ENCODE measurements around the gene ZNF180. TPM values are rescaled to one million over a fixed set of nuclear protein-coding genes. Genes with fewer than 3 reads are reported as not detected.

Gene ZNF180
- total RNA-seq, 4 donors from 2014 or later: 2.6 to 23.4 (median 11.2) TPM

DNA sequence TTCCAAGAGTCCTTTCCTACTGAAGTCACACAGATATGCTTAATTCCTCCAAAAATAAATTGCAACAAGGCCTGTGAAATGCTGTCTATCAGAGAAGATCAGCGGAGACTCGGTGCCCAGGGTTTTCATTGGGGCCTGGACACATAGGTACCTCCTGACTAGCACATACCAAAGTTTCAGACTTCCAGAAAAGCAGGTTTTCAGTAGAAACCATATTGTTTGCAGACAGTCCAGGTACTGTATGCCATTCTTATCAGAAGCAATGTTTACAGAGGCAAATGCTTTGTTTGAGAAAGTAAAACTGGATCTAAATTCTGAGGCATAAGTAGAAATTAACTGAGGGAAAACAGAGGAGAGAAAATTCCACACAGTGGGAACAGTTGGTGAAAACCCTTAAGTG lies 64.9 kb downstream of the ZNF180 start:
- TF ChIP-seq POLR2A (IDR thresholded peaks at IDR 0.05): no peak
- TF ChIP-seq, protein P1, sequence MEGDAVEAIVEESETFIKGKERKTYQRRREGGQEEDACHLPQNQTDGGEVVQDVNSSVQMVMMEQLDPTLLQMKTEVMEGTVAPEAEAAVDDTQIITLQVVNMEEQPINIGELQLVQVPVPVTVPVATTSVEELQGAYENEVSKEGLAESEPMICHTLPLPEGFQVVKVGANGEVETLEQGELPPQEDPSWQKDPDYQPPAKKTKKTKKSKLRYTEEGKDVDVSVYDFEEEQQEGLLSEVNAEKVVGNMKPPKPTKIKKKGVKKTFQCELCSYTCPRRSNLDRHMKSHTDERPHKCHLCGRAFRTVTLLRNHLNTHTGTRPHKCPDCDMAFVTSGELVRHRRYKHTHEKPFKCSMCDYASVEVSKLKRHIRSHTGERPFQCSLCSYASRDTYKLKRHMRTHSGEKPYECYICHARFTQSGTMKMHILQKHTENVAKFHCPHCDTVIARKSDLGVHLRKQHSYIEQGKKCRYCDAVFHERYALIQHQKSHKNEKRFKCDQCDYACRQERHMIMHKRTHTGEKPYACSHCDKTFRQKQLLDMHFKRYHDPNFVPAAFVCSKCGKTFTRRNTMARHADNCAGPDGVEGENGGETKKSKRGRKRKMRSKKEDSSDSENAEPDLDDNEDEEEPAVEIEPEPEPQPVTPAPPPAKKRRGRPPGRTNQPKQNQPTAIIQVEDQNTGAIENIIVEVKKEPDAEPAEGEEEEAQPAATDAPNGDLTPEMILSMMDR (IDR thresholded peaks at IDR 0.05): no peak
- H3K4me3 ChIP-seq: no peak overlapping the region
- intact Hi-C loops (cut with DNase I; ENCODE audit: low total_unique reads): no loop called here
- H3K27ac ChIP-seq: no peak overlapping the region
- H3K9me3 ChIP-seq: peaks cover 0 to 30% of the 10 kb centered on the region in 2 donors
- no peaks in the 10 kb centered on the region for H3K4me1 ChIP-seq
- H3K27me3 ChIP-seq: no peaks in the 10 kb centered on the region
- no peak for DNase-seq
- H3K36me3 ChIP-seq: peaks cover 0 to 3% of the 10 kb centered on the region in 2 donors

DNA sequence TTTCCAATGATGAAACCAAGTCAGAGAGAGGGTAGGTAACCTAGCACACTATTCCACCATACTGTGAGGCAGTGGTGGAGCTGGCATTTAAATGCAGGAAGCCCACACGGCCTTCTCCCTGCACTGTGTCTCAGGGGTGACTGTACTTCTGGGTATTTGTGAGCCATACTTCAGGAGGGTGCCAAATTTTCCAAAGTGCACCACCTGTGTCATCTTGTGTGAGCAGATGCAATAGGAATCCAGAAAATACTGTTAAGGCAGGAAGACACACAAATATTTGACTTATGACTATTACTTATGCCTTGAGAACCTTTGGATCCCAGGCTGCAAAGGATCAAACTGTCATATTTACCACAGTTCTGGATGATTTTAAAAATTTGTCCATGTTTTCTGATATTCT lies 69.4 kb downstream of the ZNF180 start:
- Histone ChIP-seq H3K4me1 (no peaks in the 10 kb centered on the region), H3K36me3 (no peaks in the 10 kb centered on the region), H3K4me3 (no peak overlapping the region), H3K27me3 (no peaks in the 10 kb centered on the region), H3K9me3 (peaks cover 0 to 59% of the 10 kb centered on the region in 2 donors), H3K27ac (no peak overlapping the region)
- DNase-seq: no peak
- intact Hi-C loops (cut with DNase I; ENCODE audit: low total_unique reads): no loop called here
- TF ChIP-seq, protein P1 (IDR thresholded peaks at IDR 0.05): no peak
- no peak for TF ChIP-seq POLR2A (IDR thresholded peaks at IDR 0.05)

Other genes starting within 250 kb of the ZNF180 start
- 1 to 10 TPM in 1 of 4 donors, under 1 TPM in 1, not detected in 2; 0.55 to 1.7 TPM for gene ZNF233, start 240.6 kb downstream of the ZNF180 start, total RNA-seq
- 10 to 100 TPM in 1 of 4 donors, 1 to 10 TPM in 3; 4.1 to 17.4 (median 9.0) TPM for gene ZNF235, start 195.5 kb downstream of the ZNF180 start, total RNA-seq
- gene ZNF112, start 143.8 kb downstream of the ZNF180 start, total RNA-seq: 10 to 100 TPM in 1 of 4 donors, 1 to 10 TPM in 3; 3.3 to 23.2 (median 7.3) TPM
- gene ZNF285, start 98.9 kb downstream of the ZNF180 start, total RNA-seq: 10 to 100 TPM in 2 of 4 donors, 1 to 10 TPM in 1, under 1 TPM in 1; 0.29 to 25.9 (median 9.2) TPM
- gene ZNF229, start 52.0 kb downstream of the ZNF180 start, total RNA-seq: 10 to 100 TPM in 1 of 4 donors, 1 to 10 TPM in 3; 1.0 to 23.7 (median 2.4) TPM
- 1 to 10 TPM in 1 of 4 donors, under 1 TPM in 1, not detected in 2; 0.40 to 2.9 TPM for gene CEACAM20, start 29.2 kb upstream of the ZNF180 start, total RNA-seq
- gene IGSF23, start 113.0 kb upstream of the ZNF180 start, total RNA-seq: not detected
- 10 to 100 TPM in 3 of 4 donors, 1 to 10 TPM in 1; 7.9 to 45.3 (median 28.0) TPM for gene PVR, start 143.4 kb upstream of the ZNF180 start, total RNA-seq
- 10 to 100 TPM in 1 of 4 donors, 1 to 10 TPM in 3; 1.0 to 16.1 (median 1.3) TPM for gene CEACAM19, start 171.0 kb upstream of the ZNF180 start, total RNA-seq
- not detected for gene CEACAM16, start 198.6 kb upstream of the ZNF180 start, total RNA-seq
- 10 to 100 TPM in 2 of 4 donors, 1 to 10 TPM in 2; 3.2 to 58.8 (median 11.9) TPM for gene BCL3, start 248.2 kb upstream of the ZNF180 start, total RNA-seq